ENCODE results near the gene LRRN1.

Gene LRRN1

DNA sequence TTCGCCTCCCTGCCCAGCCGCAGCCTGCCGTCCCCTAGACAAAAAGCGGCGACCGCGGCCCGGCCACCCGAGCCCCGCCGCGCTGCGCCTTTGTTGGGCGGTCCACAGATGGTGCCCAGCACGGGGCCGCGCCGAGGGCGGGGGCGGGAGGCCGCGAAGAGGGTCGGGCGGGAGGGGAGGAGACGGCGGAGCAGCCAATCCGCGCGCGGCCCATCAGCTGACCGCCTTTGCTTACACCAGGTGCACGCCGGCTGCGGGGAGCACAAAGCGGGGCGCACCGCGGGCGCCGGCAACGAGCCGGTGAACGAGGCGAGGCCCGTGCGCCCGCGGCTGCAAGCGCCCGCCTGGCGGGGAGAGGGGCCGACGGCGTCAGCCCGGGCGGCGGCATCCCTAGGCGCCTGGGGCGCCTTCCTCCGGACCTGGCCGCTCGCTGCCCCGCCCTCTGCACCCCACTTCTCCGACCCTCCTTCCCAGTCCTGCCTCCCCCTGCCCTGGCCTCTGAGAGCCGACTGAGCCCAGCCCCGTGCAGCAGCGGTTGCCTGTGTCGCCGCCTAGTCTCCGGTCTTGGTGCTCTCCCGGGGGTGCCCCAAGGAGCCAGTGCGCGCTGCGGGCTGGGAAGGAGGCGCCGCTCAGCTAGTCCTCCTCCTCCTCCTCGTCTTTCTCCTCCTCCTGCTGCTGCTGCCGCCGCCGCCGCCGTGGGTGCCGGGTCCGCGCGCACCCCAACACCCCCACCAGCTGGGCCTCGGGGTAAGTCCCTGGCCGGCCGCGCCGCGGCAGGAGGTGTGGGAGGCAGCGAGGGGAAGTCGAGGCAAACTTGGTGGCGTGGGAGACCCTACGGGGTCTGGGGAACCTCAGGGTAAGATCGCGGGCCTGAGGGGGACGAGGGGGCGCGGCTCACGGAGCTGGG, at the start of gene LRRN1:
Gene LRRN1 (plus strand): TSS at position 259 of the 907 bp plus-strand sequence. CDS start 45,211 bp downstream, outside the sequence.
- peak; percentile 84 for DNase-seq

DNA sequence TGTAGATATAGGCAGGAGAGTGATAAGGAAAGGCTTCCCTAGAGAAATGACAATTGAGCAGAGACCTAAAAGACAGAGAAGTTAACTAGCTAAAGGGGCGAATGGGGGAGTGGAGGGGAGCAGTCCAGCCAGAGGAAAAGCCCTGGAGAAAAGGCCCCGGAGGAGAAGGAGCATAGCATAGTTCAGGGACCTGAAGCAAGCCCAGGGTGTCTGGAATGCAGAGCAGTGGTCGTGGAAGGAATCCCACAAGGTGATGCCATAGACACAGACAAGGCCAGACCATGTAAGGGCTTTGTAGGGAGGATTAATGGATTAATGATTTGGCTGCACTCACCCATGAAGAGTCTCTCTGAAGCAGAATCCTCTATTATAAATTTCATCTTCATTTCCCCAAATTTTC, 45.8 kb upstream of the LRRN1 start:
- no peak for DNase-seq

DNA sequence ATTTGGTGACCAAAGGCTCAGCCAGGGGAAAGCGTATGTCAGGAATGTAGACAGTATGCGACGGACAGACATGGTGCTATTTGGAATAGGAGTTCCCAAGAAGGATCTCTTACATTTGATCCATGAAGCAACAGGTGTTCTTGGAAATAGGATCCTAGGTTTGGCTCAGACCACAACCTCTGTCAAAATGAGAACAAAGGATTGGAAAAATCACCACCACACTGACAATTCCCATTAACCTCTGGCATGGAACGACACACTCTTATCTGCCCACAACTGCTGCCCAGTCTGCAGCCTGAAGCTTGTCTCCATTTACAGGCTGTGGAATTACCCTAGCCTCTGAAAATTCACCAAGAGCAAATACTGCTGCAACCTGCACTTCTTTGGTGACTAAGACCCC, 33.6 kb upstream of the LRRN1 start:
- no peak for DNase-seq

DNA sequence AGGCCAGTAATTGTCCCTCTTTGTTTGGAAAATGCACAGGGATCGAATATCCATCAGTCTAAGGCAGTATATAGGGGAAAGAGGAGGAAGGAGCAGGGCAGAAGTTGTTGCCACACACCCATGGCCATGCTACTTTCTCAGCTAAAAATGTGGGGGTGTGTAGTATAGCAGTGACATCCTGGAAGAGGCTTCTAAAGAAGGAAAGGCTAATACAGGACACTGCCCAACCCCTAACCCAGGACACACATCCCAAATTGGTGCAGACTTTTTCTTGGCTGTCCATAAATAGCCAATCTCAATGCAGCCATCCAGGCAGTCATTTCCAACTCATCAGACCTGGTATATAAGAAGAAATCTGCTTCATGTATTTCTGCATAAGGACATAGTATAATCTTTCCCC, 33.1 kb upstream of the LRRN1 start:
- no peak for DNase-seq

DNA sequence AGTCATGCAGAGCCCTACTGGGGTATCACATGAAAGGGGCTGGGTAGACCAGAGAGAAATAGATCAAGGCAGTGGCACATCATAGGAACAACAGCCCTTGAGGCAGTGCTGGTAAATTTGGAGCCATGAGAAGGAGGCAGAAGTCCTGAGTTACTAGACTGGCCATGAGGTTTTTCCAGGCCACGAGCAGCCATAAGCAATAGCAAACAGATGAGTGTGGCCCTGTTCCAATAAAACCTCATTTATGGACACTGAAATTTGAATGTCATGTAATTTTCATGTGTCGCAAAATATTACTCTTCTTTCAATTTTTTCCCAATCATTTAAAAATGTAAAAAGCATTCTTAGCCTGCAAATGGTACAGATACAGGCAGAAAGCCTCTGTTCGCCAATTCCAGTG, 28.1 kb upstream of the LRRN1 start:
- no peak for DNase-seq

DNA sequence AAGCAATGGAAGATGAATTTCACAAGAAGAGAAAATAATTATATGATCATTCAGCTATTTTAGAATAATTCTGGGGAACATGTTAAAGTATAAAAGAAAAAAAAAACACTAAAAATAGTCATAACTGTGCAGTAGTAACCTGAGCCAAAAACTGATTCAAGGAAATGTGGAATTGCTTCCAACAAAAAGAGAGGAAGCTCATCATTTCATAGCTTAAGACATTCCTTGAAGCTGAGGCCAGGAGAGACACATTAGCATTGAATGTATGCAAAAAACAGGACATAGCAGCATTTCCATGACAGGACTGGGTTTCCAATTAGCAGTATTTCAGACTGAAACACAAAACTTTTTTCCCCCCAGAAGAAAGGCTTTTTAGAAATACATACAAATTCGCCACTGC, 27.7 kb upstream of the LRRN1 start:
- DNase-seq: no peak

DNA sequence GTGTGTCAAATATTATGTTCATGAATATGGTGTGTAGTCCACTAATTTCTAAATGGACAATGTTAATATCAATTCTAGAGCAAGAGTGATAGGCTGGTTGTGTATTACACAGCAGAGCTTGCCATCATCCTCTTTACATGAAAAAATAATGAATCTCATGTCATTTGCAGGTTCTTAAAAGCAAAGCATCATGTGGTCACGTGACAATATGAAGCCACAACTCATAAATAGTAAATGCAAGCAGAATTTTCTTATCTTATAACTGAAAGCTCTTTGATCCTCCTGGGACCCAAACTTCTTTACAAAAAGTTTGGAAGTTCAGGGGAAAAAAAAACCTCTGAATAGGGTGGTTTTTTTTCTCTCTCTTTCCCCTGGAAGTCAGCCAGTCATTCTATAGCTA, 26.9 kb upstream of the LRRN1 start:
- no peak for DNase-seq

DNA sequence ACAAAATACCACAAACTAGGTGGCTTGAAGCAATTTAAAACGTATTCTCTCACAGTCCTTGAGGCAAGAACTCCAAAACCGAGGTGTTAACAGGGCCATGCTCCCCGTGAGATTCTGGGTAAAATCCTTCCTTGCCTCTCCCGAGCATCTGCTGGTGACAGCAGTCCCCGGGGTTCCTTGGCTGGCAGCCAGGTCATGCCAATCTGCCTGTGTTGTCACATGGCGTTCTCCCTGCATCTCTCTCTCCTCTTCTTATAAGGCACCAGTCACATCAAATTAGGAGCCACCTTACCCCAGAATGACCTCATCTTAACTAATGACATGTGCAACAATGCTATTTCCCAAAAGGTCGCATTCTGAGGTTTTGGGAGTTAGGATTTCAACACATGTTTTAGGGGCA, 26.3 kb upstream of the LRRN1 start:
- DNase-seq: peak; percentile 38

DNA sequence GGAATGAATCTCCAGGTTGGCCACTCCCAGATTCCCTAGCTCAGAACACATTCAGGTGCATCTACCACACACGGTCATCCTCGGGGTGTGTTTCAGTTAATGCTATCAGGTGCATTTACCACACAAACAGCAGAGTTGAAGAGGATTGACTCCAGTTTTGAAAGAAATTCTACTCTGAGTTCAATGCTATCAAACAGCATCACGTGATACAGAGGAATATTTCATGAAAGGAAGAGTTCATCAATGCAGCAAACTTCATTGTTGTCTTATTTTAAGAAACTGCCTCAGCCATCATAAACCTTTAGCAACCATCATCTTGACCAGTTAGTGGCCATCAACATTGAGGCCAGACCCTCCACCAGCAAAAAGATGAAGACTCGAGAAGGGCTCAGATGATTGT, 22.6 kb upstream of the LRRN1 start:
- DNase-seq: no peak

DNA sequence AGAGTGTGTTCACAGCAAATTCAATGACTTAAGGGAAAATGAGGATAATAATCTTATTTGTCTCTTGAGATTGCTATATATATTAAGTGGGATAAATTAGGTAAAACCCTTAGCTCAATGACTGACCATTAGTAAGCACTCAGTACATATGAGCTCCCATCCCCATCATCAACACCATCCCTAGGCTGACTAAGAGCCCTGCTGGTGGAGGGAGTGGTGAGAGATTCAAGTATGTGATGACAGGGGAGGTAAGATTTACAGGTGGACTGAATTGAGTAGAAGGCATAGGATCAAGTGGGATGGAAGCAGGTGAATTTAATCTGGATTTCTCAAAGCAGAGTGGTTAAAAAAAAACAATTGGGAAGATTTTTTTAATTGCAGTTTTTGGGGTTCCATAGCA, 21.0 kb upstream of the LRRN1 start:
- DNase-seq: no peak

DNA sequence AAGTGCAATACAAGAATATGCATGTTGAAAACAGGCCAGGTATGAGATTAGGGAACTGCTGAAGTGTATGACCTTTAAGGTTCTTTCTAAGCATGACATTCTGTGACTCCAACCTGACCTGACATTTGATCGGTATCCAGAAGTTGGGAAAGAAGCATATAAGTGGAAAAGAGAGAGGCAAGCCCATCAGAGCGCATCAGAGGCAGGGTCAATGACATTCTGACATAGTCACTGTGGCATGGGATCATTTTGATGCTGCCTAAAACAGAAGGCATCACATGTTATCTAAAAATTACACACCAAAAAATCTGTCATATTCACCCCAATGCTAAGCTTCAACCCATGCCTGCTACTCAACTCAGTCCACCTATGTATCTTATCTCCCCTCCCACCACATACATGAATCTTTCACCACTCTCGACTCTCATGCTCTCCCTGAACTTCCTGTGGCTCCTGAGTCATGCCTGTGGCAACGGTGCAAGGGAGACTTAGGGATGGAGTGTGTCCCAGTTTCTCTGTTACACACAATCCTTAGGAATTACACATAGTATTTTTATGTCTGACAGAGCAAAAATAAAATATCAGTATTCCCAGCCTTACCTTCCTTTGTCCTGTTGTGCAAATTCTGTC, 20.5 kb upstream of the LRRN1 start:
- no peak for DNase-seq

DNA sequence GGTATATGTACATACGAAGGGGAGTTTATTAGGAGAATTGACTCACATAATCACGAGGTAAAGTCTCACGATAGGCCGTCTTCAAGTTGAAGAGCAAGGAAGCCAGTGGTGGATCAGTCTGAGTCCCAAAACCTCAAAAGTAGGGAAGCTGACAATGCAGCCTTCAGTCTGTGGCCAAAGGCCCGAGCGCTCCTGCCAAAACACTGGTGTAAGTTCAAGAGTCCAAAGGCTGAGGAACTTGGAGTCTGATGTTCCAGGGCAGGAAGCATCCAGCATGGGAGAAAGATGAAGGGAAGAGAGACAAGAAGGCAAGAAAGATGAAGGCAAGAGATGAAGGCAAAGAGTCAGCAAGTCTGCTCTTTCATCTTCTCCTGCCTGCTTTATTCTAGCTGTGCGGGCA, 16.8 kb upstream of the LRRN1 start:
- DNase-seq: no peak

DNA sequence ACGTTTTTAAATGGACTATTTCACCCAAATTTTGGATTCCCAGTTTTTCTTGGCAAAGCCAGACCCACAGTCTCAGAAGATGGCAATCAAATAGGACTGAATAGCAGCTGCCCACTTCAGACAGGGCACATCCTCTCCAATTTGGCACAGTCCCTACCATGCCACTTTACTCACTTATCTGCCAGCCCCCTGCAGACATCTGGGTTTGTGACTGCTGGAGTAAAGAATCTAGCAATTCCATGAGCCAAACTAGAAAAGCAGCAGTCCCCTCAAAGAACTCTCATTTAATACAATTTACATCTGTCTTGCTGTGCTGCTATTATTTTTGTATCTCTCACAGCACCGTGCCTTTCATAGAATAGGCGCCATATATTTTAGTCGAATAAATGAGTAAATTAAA, 16.0 kb upstream of the LRRN1 start:
- no peak for DNase-seq

DNA sequence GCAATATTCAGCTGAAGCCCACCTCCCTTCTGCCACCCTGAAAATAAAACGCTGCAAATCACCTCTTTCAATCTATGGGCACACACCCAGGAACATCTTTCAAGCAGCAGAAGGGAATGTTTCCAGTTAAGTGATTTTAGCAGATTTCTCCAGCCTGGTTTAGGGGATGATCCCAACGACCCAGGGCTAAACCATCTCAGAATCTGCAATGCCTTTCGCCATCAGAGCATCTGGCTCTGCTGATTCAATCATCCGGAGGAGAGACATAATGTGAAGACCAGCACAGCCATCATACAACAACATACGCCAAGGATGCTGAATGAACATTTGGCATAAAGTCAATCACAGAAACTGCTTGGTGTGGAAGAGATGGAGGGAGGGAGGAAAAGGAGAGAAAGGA, 15.5 kb upstream of the LRRN1 start:
- no peak for DNase-seq

DNA sequence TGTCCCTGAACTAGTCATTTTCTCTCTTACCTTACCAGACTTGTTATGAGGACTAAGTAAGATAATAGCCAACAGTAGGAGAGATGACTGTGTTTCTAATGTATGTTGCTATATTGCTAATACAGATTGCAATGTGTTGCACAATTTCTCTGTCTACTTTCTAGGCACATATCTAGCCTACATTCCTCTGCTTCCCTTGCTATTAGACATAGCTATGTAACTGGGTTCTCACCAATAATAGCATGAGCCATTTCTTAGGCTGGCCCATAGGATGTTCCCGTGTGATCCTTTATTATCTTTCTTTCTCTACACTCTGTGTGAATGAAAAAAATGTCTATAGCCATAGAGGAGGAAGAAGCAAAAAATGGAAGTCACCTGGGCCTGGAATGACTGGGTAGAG, 6.8 kb upstream of the LRRN1 start:
- no peak for DNase-seq

DNA sequence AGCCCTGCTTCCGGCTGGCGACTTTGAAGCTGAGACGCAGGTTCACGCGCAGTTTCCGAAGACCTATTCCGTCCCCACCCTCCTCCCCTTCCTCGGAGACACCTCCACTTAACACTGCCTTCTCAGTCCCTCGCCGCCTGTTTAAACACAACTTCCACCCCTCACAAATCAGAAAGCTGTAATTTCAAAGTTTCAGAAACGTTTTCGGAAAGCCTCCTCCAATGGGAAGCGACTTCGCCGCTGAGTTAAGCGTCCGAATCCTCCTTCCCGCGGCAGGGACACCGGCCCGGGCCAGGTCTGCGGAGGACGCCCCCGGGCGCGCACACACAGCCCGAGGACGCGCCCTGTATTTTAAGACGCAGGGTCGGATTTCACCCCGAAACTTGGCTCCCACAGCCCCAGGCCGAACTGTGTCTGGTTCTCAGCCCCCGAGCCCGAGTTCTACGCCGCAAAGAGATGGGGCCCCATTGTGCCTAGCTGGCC, 559 bp upstream of the LRRN1 start:
- DNase-seq: peak; percentile 35

DNA sequence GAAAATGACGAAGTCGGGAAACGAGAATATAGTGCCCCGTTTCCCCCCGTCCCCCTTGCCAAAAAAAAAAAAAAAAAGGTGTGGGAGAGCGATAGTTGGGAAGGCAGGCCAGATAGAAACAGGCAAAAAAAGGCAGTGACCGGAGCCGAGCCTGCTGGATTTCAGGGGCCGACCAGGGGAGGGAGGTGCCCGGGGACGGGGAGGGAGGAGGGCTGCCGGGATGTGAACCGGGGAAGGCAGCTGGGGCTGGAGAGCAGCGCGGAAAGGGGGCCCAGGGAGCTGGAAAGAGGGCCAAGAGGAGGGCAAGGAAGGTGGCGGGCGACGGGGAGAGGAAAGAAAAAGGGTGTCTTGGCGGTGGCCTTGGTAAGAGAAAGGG, 837 bp downstream of the LRRN1 start:
- no peak for DNase-seq

DNA sequence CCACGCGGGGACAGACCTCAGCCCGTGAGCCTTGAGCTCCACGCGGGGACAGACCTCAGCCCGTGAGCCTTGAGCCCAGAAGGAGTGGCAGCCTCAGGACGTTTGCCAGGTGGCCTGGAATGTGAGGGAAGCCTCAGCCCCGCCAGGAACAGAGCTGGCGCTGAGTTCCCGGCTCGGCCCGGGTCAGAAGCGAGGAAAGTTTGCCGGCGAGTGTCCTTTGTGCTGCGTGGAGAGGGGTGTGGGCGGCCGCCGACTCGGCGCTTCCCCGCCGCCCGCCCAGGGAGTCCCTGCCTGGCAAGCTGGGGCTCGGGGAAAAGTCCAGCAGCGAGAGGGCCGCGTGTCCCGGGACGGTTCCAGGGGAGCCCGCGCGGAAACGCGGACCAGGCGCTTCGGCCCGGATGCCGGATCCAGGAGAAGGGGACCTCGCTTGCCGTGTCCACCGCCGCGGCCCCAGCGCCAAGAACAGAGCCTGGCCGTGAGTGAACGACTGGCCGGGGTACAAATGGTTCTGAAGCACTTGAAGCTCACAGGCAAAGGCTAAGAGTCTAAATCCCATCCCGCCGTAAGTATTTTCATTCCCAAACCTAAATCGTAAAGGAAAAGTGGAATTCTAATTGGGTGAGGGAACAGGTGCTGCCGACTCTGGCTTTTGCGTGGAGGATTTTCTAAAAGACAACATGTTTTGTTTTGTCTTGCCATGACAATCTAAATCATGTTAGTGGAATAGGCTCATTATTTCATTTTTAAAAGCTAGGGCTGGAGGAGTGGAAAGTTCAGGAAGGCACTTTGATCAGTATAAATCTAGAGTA, 1.7 kb downstream of the LRRN1 start:
- DNase-seq: no peak

DNA sequence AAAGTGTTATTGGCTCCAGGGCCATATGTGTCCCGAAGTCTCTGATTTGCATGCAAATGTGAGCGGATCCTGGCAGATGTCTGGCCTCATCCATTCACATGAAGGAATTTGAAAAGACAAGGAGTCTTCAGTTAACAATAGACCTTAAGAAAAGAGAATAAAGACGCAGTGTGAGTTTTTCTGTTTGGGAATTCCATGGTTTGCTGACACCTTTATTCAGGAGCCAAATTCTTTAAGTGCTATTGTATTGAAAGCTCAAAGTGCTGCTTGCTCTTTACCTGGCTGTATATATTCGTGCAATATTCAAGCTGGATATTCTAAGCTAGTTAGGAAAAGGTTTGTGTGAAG, 2.2 kb downstream of the LRRN1 start:
- no peak for DNase-seq

DNA sequence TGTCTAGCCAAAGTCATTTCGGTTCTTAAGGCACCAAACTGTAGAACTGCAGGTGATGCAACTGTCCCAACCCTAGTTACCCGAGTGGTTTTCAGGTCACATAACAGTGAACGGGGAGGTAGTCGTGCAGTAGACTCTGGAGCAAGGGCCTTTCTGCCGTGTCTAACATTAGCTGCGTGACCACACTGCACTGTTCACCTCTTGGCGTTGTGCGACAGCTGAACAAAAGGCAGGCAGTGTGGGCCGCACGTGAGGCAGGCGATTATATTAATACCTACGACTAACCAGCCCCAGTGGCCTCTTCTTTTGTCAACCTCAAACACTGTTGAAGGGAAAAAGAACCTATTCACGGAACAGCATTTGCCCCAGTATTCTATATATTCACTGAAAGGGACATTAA, 2.8 kb downstream of the LRRN1 start:
- DNase-seq: no peak

DNA sequence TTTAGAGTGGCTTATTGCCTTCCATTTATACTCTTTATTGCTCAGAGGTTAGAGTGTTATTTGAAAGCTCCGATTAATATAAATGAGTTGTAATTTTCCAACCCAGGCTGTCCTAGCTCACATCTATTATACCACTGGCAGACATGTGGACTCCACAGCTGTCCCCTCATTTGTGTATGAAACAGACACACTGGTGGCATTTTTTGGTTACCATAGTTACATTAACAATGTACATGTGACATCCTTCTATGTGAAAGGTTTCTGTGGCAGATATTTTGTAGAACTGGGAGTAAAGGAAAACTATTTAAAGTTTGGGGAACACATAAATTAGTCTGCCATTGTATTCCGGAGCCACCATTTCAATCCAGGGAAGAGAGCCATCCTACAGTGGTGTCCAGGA, 5.3 kb downstream of the LRRN1 start:
- DNase-seq: no peak

DNA sequence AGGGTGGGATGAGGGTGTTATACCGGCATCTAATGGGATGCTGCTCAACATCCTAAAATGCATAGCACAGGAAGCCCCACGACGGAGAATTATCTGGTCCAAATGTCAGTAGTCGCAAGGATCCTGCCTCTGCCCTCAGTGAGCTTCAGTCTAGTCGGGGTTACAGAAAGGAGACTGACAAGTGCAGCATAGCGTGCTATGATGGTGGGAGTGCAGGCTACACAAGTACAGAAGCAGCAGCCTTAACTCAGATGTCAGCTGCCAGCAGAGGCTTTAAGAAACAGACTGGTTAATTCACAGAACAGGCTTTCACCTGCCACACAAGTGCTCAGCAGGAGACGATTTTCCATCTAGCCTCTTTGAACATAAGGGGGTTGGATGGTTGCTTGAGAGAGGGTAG, 6.9 kb downstream of the LRRN1 start:
- no peak for DNase-seq

DNA sequence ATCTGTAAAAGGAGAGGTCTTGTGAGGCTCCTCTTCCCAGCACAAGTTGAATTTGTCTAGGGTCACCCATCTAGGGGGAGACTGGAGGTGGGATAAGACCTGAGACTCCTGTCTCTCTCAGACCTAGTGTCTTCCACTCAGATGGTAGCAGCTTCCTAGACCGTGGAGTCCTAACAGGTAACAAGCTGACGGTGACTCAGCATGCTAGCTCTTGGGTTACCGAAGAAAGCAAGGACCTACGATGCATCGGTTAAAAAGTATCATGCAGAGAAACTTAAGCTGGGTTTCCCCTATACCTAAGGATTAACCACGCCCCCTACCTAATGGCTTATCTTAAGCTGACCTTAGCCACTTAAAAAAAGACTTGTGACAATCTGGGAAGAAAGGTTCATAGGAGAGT, 7.6 kb downstream of the LRRN1 start:
- DNase-seq: no peak

DNA sequence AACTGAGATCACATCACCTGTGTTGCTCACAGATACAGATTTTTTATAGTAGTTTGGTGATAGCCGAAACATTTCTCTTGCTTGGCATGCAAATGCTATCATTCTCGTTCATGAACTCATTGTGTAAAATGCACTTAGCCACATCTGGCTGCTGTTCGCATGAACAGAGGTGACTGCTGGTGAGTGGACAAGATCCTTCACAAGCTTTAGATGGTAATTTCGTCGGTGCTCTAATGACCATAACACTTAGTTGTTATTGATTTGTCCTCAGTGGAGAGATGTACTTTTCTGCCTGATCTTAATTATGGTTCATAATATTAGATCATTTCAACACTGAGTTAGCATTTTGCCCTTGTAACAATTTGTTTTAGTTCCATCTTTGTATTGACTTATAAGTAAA, 13.8 kb downstream of the LRRN1 start:
- DNase-seq: no peak
